LHCN-M2 (cell line): ENCODE results near the gene IKBKG. TPM values are rescaled to one million over a fixed set of nuclear protein-coding genes. Genes with fewer than 3 reads are reported as not detected.
"Not testable (repeated sequence)": the region's sequence is repeated elsewhere in the genome, so short reads cannot be mapped to it uniquely, and the experiment has no call there.

Source experiments
- DNase-seq: peaks from one replicate; pipeline ENCODE4 v3.0.0-alpha.2; 2012; ENCODE audit warnings: low read depth
- total RNA-seq: library from RNA; depleted of rRNA; stranded (reverse); fragments of >200 nt; gene quantifications from 2 replicates; pipeline ENCODE4 v1.2.3, GENCODE V29; 2014

IKBKG gene
- total RNA-seq, 1 experiment from 2014 or later: 22.4 TPM

GRCh38 chrX:154552112-154552806, 4.8 kb downstream of the IKBKG start:
- not testable (repeated sequence) for DNase-seq

- not testable (repeated sequence) for DNase-seq
Observed at GRCh38 chrX:154558060-154558690, 10.8 kb downstream of the IKBKG start.

- not testable (repeated sequence) for DNase-seq
Observed at GRCh38 chrX:154558896-154559295, 11.5 kb downstream of the IKBKG start.

GRCh38 chrX:154560326-154560725, 12.9 kb downstream of the IKBKG start:
- not testable (repeated sequence) for DNase-seq

DNA sequence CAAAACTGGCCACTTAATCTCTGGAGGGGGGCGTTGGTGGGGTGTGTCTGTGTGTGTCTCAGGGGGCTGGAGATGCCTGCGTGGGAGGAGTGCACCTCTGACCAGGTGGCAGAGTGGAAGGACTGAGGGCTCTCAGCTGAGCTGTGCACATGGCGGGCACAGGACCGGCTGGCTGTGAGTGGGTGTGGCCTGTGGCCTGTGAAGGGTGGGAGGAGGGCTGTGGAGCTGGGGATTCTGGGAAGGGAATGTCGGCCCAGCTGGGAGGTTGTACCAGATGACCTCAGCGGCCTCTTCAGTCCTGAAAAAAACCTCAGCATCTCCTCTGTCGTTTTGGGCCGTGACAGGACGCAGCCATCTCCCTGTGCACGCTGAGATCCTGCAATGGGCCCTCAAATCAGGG, 14.9 kb downstream of the IKBKG start:
- DNase-seq: not testable (repeated sequence)

- DNase-seq: not testable (repeated sequence)
Observed at GRCh38 chrX:154570361-154570760, 22.9 kb downstream of the IKBKG start.

DNA sequence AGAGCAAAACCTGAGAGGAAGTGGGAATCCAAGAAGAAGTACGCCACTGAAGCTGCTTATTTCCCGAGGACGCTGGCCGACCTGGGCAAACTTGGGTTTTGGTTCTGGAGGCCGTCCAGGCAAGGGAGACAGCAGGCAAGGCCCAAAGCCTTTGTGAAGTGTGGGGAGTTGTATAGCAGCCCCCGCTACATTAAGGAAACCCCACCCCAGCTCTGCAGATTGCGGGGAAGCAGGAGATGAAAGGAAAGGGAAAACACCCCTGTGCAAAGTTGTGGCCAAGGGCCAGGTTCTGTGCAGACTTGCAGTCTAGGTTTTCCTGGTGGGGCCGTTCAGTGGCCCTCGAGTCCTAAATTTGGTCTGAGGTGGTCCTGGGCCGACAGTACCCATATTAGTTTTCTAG, 25.6 kb downstream of the IKBKG start:
- DNase-seq: not testable (repeated sequence)

- DNase-seq: not testable (repeated sequence)
Observed at GRCh38 chrX:154575076-154575475, 27.7 kb downstream of the IKBKG start.

DNA sequence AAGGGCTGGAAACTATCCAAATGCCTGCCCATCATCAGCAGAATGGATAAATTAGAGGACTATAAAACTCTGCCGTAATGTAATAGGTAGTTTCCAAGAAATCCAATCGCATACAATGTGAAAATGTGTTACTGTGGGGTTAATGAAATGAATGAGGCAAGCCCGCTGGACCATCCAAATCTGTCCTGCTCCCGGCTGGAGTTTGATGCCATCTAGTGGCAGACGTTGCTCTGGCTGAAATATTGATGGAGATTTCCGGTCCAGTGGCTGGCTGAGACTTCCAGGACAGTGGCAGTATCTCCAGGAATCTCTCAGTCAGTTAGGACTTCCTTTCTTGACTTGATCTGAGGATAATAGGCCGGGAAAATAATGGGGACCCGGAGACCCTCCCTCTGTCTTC, 35.6 kb downstream of the IKBKG start:
- not testable (repeated sequence) for DNase-seq

DNA sequence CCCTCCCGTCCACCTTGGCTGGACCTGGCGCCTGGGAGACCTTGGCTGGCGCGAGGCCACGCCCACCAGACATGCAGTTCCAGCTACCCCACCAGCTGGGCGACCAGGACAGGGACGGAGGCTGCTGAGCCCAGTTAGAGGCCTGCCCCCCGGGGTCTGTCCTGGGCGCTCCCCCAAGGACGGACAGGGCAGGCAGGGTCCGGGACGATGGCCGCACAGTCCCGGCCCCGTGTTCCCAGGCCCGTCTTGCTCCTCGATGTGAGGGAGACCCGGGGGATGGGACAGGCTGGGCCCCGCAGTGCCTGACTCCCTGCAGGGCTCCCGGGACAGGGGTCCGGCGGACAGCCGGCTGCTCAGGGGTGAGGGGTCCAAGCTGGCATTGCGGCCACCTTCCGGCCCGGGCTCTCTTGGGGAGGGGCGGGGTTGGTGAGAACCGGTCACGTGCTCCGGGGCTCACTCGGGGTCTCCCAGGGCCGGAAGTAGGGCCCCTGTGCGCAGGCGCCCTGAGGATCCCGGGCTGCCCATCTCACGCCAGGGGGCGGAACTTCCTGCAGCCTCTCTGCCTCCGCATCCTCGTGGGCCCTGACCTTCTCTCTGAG, 37.3 kb downstream of the IKBKG start, which contains the start of gene CTAG1A:
CTAG1A (plus strand) TSS at position 549 of the 599 bp plus-strand sequence. CDS start 74 bp downstream, outside the sequence.
- DNase-seq: not testable (repeated sequence)

GRCh38 chrX:154590415-154590814, 43.0 kb downstream of the IKBKG start:
- DNase-seq: not testable (repeated sequence)

GRCh38 chrX:154592505-154592904, 45.1 kb downstream of the IKBKG start:
- no peak for DNase-seq

- DNase-seq: no peak
Observed at GRCh38 chrX:154593201-154593600, 45.8 kb downstream of the IKBKG start.

GRCh38 chrX:154594491-154594890, 47.1 kb downstream of the IKBKG start:
- DNase-seq: no peak

DNA sequence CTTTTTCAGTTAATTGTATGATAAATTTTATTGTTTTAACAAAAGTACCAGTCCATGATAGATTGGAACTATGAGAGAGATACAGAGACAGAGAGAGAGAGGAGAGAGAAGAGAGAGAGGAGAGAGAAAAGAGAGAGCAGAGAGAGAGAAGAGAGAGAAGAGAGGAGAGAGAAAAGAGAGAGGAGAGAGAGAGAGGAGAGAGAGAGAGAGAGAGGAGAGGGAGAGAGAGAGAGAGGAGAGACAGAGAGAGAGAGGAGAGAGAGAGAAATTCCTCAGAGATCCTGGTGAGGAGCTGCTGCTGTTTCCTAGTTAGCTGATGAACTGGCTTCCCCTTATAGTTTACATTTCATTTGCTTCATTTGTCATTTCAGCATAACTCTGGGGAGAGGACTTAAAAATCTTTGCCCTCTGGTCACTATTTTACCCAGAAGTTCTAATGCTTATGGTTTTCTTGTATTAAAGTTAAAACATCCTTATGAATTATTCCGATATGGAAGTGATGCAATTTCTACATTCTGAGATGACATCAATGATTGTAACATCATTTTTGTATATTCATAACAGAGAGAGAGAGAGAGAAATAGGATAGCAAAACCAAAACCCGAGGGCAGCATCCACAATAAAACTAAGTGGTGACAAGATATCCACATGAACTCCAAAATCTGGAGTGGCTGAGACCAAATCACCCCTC, 48.3 kb downstream of the IKBKG start:
- no peak for DNase-seq

DNA sequence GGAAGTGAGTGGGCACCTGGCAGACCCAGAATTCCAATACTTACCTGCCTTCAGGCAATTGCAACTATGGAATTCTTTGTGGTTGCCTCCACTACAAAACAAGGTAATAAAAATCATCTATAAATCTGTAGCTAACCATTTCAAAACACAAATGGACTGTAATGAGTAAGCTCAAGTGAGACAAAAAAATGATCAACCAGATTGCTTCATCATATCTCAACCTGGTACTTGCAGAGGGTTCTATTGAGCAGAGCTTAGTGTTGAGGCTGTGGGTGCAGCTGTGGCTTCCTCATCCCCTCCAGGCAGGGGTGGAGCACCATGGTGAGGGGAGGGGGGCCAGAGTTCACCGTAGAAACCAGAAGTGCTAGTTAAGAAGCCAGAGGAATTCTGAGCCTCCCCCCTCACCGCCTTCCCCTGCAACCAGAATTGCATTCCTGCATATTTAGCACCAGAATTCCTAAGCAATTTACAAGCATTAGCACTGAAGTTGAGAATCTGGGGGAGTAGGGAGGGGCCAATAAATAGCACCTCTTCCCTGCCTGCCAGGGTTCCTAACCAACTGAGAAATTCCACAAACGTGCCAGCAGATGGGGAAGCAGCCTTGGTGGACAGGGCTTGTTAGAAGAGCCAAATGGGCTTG, 49.0 kb downstream of the IKBKG start:
- DNase-seq: peak; percentile 65

DNA sequence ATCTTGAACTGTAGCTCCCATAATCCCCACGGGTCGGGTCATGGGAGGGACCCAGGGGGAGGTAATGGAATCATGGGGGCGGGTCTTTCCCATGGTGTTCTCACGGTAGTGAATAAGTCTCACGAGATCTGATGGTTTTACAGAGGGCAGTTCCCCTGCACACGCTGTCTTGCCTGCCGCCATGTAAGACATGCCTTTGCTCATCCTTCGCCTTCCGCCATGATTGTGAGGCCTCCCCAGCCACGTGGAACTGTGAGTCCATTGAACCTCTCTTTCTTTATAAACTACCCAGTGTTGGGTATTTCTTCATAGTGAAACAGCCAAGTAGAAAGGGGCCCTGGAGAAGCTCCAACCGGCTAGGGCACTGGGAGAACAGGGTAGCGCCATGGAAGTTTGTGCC, 49.8 kb downstream of the IKBKG start:
- no peak for DNase-seq

- DNase-seq: no peak
Observed at GRCh38 chrX:154598656-154599055, 51.2 kb downstream of the IKBKG start.

DNA sequence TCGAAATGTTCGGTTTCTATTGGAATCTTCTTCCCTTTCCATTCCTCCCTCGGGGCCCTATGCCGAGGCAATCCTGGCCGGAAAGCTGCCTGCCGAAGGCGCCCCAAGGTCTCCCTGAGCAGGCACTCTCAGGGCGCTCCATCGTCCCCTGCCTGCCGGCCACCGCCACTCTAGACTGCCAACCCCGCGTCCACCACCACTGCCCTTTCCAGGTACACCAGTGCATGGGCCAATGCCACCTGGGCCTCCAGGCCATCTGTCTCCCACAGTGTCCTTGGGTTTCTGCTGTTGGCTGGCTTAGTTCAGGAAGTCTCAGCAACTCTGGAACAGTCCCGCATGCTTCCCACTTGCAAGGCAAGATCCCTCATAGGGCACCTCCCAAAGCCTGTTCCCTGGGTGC, 52.1 kb downstream of the IKBKG start:
- DNase-seq: no peak

GRCh38 chrX:154600759-154601374, 53.4 kb downstream of the IKBKG start:
- DNase-seq: peak; percentile 58

DNA sequence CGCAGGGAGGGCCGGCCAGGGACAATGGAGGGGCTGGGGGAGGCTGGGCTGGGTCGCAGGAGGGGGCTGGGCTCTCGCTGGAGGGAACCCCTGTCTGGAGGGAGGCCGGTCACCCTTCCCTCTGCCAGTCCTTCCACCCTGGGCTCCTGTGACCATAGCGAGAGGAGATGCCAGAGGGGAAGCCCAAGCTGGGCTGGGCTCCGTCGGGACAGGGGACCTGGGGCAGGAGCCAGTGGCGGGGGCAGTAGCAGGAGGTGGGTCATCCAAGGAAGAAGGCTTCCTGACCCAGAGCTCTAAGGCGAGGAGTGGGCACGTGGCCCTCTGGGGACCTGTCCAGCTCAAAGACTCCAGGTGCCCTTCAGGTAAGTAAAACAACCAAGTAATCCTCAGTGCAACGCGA, 54.8 kb downstream of the IKBKG start:
- no peak for DNase-seq
